HG02678 (cell line): ENCODE measurements around the gene PLA2G2A.
"Not testable (repeated sequence)": the region's sequence is repeated elsewhere in the genome, so short reads cannot be mapped to it uniquely, and the experiment has no call there.

ENCODE experiments used
- ATAC-seq: cut with Tn5 transposase; IDR thresholded peaks from one replicate; pipeline ENCODE4 v1.9.1; 2021; ENCODE audit warnings: mild to moderate bottlenecking, moderate library complexity; ENCODE audit not compliant: unreplicated experiment

PLA2G2A gene, protein sequence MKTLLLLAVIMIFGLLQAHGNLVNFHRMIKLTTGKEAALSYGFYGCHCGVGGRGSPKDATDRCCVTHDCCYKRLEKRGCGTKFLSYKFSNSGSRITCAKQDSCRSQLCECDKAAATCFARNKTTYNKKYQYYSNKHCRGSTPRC

DNA sequence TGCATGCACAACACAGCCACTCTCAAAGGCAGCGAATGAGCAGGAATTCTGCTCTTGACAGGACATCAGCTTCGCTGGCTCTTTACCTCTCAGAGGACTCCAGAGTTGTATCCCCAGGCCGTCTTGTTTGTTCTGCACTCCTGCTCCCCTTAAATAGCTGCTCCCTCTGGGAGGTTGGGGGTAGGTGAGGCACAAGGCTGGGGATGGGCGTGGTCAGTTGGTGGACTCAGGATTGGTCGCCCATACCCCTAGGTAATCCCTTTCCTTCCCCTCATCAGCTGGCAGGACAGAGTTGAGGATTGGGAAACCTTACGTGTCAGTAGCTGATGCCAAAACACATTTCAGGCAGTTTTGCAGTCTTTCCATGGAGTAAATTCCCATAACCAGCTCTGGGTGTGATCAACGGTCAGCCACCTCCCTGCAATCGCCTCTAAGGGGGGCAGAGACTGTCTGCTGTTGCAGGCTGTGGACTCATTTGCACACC, at the start of gene PLA2G2A:
PLA2G2A (minus strand) TSS at position 125 of the 484 bp plus-strand sequence. CDS start 845 bp downstream, outside the sequence.
- no peak for ATAC-seq

- ATAC-seq, result no peak
Measured at GRCh38 chr1:20028726-20029125, 49.3 kb upstream of the PLA2G2A start.

GRCh38 chr1:20028125-20028524, 48.7 kb upstream of the PLA2G2A start:
- no peak for ATAC-seq

- ATAC-seq, result no peak
Measured at GRCh38 chr1:20017741-20018140, 38.3 kb upstream of the PLA2G2A start.

GRCh38 chr1:20014153-20014552, 34.7 kb upstream of the PLA2G2A start:
- ATAC-seq, result no peak

- no peak for ATAC-seq
Measured at GRCh38 chr1:20010016-20010415, 30.6 kb upstream of the PLA2G2A start.

- ATAC-seq, result no peak
Measured at GRCh38 chr1:20009212-20009611, 29.8 kb upstream of the PLA2G2A start.

DNA sequence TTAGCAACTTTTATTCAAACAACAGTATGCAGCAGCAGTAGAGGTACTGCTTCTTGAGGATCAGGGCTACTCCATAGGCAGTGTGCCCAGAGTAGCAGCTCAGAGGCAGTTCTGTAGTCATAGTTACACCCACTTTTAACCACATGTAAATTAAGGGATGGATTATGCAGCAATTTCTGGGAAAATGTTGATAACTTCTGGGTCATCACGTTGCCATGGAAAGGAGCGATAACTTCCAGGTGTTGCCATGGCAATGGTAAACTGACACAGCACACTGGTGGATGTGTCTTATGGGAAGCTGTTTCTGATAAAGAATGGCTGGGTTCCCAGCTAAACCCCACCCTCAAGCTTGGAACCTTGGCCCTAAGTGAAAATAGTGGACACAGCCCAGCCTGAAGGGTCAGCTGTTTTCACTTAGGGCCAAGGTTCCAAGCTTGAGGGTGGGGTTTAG, 29.0 kb upstream of the PLA2G2A start:
- ATAC-seq, result no peak

GRCh38 chr1:19998823-19999222, 19.4 kb upstream of the PLA2G2A start:
- ATAC-seq, result not testable (repeated sequence)

DNA sequence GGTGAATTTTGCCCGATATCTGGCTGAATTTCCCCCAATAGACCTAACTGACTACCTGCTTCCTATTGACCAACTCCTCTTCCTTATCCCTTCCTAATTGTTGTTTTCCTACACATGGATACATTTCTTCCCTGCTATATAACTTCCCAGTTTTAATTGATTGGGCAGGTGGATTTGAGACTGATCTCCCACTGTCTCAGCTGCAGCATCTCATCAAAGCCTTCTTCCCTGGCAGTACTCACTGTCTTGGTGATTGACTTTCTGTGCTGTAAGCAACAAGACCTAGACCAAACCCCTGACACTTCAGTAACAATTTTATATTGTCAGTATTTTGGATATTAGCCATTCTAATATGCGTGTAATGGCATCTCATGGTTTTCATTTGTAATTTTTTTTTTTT, 11.3 kb upstream of the PLA2G2A start:
- ATAC-seq, result no peak

DNA sequence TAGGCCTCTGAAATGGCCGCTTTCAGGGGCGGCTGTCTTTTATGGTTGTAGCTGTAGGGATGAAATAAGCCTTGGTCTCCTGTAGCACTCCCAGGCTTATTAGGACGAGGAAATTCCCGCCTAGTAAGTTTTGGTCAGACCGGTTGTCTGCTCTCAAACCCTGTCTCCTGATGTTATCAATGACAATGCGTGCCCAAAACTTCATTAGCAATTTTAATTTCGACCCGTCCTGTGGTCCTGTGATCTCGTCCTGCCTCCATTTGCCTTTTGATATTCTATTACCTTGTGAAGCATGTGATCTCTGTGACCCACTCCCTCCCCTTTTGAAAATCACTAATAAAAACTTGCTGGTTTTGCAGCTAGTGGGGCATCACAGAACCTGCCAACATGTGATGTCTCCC, 10.8 kb upstream of the PLA2G2A start:
- ATAC-seq, result not testable (repeated sequence)

GRCh38 chr1:19988267-19989006, 9.0 kb upstream of the PLA2G2A start:
- ATAC-seq, result no peak

DNA sequence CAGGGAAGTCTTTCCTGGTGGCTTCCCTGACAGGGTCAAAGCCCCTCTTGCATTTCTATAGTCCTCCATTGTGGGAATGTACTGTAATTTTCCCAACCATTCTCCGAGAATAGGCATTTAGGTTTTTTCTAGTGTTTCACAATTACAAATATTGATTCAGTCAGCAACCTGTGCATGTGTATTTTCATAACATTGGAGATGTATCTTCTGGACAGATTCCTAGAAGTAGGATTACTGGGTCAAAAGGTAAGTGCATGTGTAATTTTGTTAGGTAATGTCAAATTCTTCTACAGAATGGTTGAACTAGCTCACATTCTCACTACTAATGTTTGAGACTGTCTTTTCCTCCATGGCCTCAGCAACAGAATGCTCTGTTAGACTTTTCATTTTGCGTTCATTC, 8.3 kb upstream of the PLA2G2A start:
- no peak for ATAC-seq

- ATAC-seq, result not testable (repeated sequence)
Measured at GRCh38 chr1:19984409-19985016, 5.1 kb upstream of the PLA2G2A start.

DNA sequence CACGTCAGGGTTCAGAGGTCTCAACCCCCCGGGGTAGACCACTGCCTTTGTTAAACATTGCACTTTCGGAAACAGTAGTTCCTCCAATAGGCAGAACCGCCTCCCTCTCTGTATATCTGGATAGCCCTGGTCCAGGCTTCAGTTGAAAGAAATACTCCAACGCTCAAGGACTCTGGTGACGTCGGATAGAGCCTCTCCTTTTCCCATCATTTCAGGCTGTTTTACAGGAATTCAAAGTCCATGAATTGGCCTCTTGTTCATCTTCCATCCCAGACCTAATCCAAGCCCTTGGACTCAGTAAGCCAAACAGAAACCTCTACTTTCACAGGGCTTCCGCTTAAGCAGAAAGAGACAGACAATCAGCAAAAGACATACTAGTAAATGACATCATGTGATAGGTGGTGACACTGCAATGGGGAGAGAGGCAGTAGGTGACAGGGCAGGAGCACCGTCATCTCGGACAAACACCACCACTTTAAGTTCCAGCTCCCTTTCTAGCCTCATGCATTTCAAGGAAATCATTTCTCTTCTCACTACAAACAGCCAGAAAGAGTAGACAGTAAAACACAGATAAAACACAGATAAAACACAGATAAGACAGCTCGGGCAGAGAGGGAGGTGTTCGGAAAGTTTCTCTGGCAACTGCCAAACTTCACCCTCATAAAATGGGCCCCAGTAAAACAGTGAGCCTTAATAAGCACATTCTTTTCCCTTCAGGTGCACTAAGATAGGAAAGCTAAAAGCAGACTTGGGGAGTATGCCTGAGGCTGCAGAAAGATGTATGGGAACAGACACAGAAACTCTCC, 2.3 kb upstream of the PLA2G2A start:
- no peak for ATAC-seq

DNA sequence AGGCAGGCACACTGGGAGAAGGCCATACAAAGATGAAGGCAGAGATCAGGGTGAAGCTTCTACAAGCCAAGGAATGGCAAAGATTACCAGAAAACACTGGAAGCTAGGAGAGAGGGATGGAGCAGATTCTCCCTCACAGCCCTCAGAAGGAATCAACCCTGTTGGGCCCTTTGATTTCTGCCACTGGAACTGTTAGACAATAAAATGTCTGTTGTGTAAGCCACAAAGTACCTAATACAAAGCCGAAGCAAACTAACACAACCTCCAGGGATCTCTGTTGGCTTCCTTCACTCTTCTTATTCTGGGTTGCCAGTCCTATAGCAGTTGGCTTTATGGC, 1.7 kb upstream of the PLA2G2A start:
- ATAC-seq, result no peak

GRCh38 chr1:19980314-19980713, 896 bp upstream of the PLA2G2A start:
- ATAC-seq, result no peak

- ATAC-seq, result no peak
Measured at GRCh38 chr1:19978143-19978542, 1.3 kb downstream of the PLA2G2A start.

GRCh38 chr1:19976317-19977003, 3.0 kb downstream of the PLA2G2A start:
- ATAC-seq, result no peak

DNA sequence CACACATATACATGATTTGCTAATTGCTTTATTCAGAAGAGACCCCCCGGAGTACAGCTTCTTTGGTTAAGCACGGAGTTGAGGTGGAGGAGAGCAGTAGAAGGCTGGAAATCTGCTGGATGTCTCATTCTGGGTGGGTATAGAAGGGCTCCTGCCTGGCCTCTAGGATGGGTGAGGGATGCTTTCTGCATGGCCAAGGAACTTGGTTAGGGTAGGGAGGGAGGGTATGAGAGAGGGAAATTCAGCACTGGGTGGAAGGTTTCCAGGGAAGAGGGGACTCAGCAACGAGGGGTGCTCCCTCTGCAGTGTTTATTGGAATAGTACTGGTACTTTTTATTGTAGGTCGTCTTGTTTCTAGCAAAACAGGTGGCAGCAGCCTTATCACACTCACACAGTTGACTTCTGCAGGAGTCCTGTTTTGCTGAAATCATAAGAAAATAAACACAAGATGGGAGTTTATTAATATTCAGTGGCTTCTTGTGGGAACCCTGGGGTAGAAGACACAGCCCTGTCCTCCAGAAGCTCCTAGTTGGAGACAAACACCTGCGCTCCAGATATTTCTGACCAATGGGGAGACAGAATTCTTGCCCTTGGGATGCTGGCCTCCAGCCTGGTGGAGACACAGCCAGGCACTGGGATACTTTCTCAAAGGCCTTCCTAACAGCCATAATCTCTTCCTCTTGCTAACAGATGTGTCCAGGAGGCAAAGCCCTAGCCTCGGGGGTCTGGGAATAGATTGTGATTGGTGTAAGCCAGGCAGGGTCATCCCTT, 3.8 kb downstream of the PLA2G2A start:
- no peak for ATAC-seq
